K562 (cell line): ENCODE results near the gene NUCKS1. TPM values are rescaled to one million over a fixed set of nuclear protein-coding genes. Genes with fewer than 3 reads are reported as not detected.

Experiments
- AFF1 ChIP-seq, 2 experiments: fragments of 450-650 bp; IDR thresholded peaks; 2 replicates each; pipeline ENCODE4 v1.6.1; 2018; ENCODE audit warnings: mild to moderate bottlenecking in 2 of 2, low read depth in 1 of 2; ENCODE audit not compliant: partially characterized antibody in 2 of 2
- BRCA1 ChIP-seq, 2 experiments: fragments of 450-650 bp in 1 of 2; sonication (generic) in 1 of 2; formaldehyde crosslinking in 1 of 2; IDR thresholded peaks; 2 replicates each; pipeline versions ENCODE4 v1.5.0 to v1.6.1; 2017 to 2020; ENCODE audit warnings: mild to moderate bottlenecking in 1 of 2, missing genetic modification reagents in 1 of 2
- CBX3 ChIP-seq, 2 experiments: IDR thresholded peaks; 1 replicate in 1 of 2; 2 replicates in 1 of 2; pipeline ENCODE4 v1.6.1; 2012; ENCODE audit warnings: inconsistent platforms in 2 of 2, low read length in 2 of 2, borderline replicate concordance in 1 of 2, control low read depth in 1 of 2
- CGGBP1 ChIP-seq: fragments of 250-450 bp; sonication (Bioruptor Pico); IDR thresholded peaks from 2 replicates; pipeline ENCODE4 v1.9.0; 2021; ENCODE audit warnings: mild to moderate bottlenecking
- CREB3 ChIP-seq: fragments of 450-650 bp; conservative IDR thresholded peaks from 2 replicates; pipeline ENCODE4 v1.6.1; 2016; ENCODE audit warnings: missing genetic modification characterization, low read depth, mild to moderate bottlenecking, missing compliant biosample characterization, moderate library complexity
- HDGF ChIP-seq: fragments of 450-650 bp; IDR thresholded peaks from 2 replicates; pipeline ENCODE4 v1.6.1; 2016
- MIER1 ChIP-seq: fragments of 450-650 bp; IDR thresholded peaks from 2 replicates; pipeline ENCODE4 v1.6.1; 2016; ENCODE audit warnings: antibody characterized with exemption, mild to moderate bottlenecking, low read depth
- MTF1 ChIP-seq: fragments of 250-450 bp; sonication (Bioruptor Pico); IDR thresholded peaks from 2 replicates; pipeline ENCODE4 v1.9.0; 2021; ENCODE audit warnings: moderate library complexity, mild to moderate bottlenecking, inconsistent platforms, borderline replicate concordance
- SRSF9 ChIP-seq: fragments of 200-400 bp; formaldehyde crosslinking; IDR thresholded peaks from 2 replicates; pipeline ENCODE4 v1.6.1; 2017; ENCODE audit warnings: low read depth, low read length, borderline replicate concordance
- TCF7 ChIP-seq: sonication (generic); IDR thresholded peaks from 2 replicates; pipeline ENCODE4 v1.6.1; 2016; ENCODE audit warnings: antibody characterized with exemption, borderline replicate concordance
- TGIF2 ChIP-seq: sonication (generic); formaldehyde crosslinking; IDR thresholded peaks from 2 replicates; pipeline ENCODE4 v1.8.1; 2022; ENCODE audit warnings: mild to moderate bottlenecking, missing genetic modification reagents, moderate library complexity
- U2AF1 ChIP-seq: fragments of 200-400 bp; formaldehyde crosslinking; optimal IDR thresholded peaks from 2 replicates; pipeline ENCODE3; 2017; ENCODE audit warnings: mild to moderate bottlenecking, low read depth, low read length, moderate library complexity
- ZFP36 ChIP-seq: fragments of 150-350 bp; IDR thresholded peaks from 2 replicates; pipeline ENCODE4 v1.6.1; 2018; ENCODE audit warnings: low read length, low read depth; ENCODE audit not compliant: partially characterized antibody
- ZNF165 ChIP-seq: fragments of 250-450 bp; sonication (Bioruptor Pico); IDR thresholded peaks from 2 replicates; pipeline ENCODE4 v1.4.0; 2020; ENCODE audit warnings: borderline replicate concordance
- ZNF212 ChIP-seq: fragments of 450-650 bp; formaldehyde crosslinking; IDR thresholded peaks from 2 replicates; pipeline ENCODE4 v1.4.0; 2020; ENCODE audit warnings: mild to moderate bottlenecking
- ZNF695 ChIP-seq: fragments of 450-650 bp; formaldehyde crosslinking; IDR thresholded peaks from 2 replicates; pipeline ENCODE4 v1.4.0; 2020; ENCODE audit warnings: mild to moderate bottlenecking, moderate library complexity
- ZNF77 ChIP-seq: fragments of 250-450 bp; sonication (Bioruptor Pico); IDR thresholded peaks from 2 replicates; pipeline ENCODE4 v1.5.0; 2020
- polyA plus RNA-seq, 8 experiments: library from polyadenylated mRNA; depleted of rRNA in 4 of 8; stranded (reverse) in 5 of 8; unstranded in 3 of 8; fragments of >200 nt; fragmentation: Nextera tagmentation in 2 of 8; fragmentation: Illumina TruSeq in 1 of 8; extraction: Ambion mirVana in 2 of 8; extraction: Trizol in 1 of 8; gene quantifications; 2 replicates each; pipeline versions ENCODE4 v1.2.1 to v1.2.3, GENCODE V29; 2011 to 2014; ENCODE audit warnings: inconsistent platforms in 1 of 8, missing spikeins in 1 of 8
- total RNA-seq, 7 experiments: library from RNA; depleted of rRNA in 6 of 7; stranded (reverse); fragments of >200 nt in 6 of 7; fragmentation: Illumina TruSeq in 2 of 7; extraction: Trizol in 2 of 7; gene quantifications; 2 replicates each; pipeline versions ENCODE4 v1.2.1 to v1.2.3, GENCODE V29; 2011 to 2021; ENCODE audit warnings: low replicate concordance in 1 of 7
- TF ChIP-seq, protein P1 (sequence below): fragments of 450-650 bp; conservative IDR thresholded peaks from 2 replicates; pipeline ENCODE4 v1.6.1; 2016; ENCODE audit warnings: missing genetic modification characterization, low read depth, mild to moderate bottlenecking, control low read depth, missing compliant biosample characterization

The NUCKS1 gene
- total and polyA plus RNA-seq, 9 of the 15 experiments (the other 6 are each of a cell fraction or from before 2014, with no cell fraction given), result 66.7 to 244 (median 149) TPM

DNA sequence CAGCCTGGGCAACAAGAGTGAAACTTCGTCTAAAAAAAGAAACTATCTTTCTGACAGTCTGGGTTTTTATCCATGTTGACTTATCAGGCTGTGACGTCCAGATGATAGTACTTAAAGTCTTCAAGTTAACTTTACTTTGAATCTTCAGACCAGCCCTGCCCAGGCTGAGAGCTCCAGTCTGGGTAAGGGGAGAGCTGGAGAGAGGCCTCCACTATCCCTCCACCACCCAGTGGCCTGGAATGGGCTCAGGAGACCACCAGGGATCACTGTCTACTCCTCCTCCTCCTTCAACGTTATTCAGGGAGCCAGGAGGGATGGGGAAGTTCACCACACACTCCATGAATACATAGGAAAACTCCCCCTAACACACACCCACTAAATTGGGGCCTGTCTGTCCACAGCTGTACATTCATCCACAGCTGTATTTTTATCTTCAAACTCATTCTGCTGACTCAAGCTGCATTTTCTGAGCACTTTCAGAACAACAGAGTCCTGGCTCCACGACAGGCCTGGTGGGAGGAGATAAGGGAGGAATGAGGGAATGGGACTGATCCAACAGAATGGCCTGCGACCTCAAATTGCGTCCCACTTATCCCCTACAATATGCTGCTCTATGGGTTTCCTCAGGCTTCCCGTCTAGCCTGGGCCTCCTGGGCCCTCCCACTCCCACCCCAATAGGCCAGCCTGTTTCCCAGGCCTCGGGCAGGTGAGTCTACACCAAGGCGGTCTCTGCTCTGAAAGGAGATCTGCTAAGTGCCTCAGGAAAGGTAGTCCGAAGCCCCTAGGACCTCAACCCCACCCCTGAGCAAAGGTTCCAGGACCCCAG is 71.5 kb downstream of the NUCKS1 start (continued):
- TF ChIP-seq ZNF77 (CRISPR knock-in tag), result no peak
- no peak for TF ChIP-seq TGIF2 (CRISPR knock-in tag)
- TF ChIP-seq AFF1 (IDR thresholded peaks at IDR 0.05; ENCODE audit: low read depth in 1 of 2, partially characterized antibody in 2 of 2), result peak in 1 of 2 experiments; percentile 92
- TF ChIP-seq TCF7, result no peak
- TF ChIP-seq MTF1, result no peak
- TF ChIP-seq CGGBP1 (CRISPR knock-in tag), result no peak
- peak; percentile 42; the same call in 1 of the 2 replicates for TF ChIP-seq HDGF
- TF ChIP-seq SRSF9, result no peak
- TF ChIP-seq MIER1, result 0 out of 2 replicates have a peak, but pooled peaks have one; percentile 15
- peak; percentile 4 for TF ChIP-seq ZFP36
- TF ChIP-seq ZNF165 (CRISPR knock-in tag), result no peak
- no peak for TF ChIP-seq ZNF695 (CRISPR knock-in tag)
- no peak for TF ChIP-seq U2AF1
- no peak for TF ChIP-seq ZNF212 (CRISPR knock-in tag)
- no peak for TF ChIP-seq BRCA1 (IDR thresholded peaks at IDR 0.05)
- TF ChIP-seq BRCA1 (CRISPR knock-in tag; IDR thresholded peaks at IDR 0.05), result no peak
- TF ChIP-seq, protein P1, sequence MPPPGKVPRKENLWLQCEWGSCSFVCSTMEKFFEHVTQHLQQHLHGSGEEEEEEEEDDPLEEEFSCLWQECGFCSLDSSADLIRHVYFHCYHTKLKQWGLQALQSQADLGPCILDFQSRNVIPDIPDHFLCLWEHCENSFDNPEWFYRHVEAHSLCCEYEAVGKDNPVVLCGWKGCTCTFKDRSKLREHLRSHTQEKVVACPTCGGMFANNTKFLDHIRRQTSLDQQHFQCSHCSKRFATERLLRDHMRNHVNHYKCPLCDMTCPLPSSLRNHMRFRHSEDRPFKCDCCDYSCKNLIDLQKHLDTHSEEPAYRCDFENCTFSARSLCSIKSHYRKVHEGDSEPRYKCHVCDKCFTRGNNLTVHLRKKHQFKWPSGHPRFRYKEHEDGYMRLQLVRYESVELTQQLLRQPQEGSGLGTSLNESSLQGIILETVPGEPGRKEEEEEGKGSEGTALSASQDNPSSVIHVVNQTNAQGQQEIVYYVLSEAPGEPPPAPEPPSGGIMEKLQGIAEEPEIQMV (tag), result no peak
- TF ChIP-seq CREB3 (tag), result 0 out of 2 replicates have a peak, but pooled peaks have one; percentile 55
- TF ChIP-seq CBX3 (IDR thresholded peaks at IDR 0.05; ENCODE audit: borderline replicate concordance in 1 of 2, low read length in 2 of 2), result peak in 1 of 2 experiments; percentile 85; a peak in 1 of 3 replicates
